Breast epithelium (tissue), 4 donors: Measurements from ENCODE around the gene SCO1. TPM values are rescaled to one million over a fixed set of nuclear protein-coding genes. Genes with fewer than 3 reads are reported as not detected.

ENCODE experiments used
- DNase-seq, 2 donors: peaks; one replicate each; pipeline ENCODE4 v3.0.0-alpha.2; 2019; ENCODE audit warnings: low spot score in 2 of 2
- H3K27ac ChIP-seq, 2 donors: fragments of 200-600 bp; sonication (generic) in 1 of 2; one replicate each; pipeline ENCODE4 v1.5.1; 2016 to 2019; ENCODE audit warnings: mild to moderate bottlenecking in 1 of 2
- H3K27me3 ChIP-seq, 2 donors: fragments of 200-600 bp; sonication (generic) in 1 of 2; one replicate each; pipeline versions ENCODE4 v1.5.1 to v1.6.0; 2017 to 2019; ENCODE audit warnings: control low read depth in 1 of 2, mild to moderate bottlenecking in 1 of 2
- H3K36me3 ChIP-seq: fragments of 200-600 bp; one replicate; pipeline ENCODE4 v1.5.1; 2019
- H3K4me1 ChIP-seq, 2 donors: fragments of 200-600 bp; sonication (generic); one replicate each; pipeline ENCODE4 v1.5.1; 2016 to 2019; ENCODE audit warnings: control low read depth in 1 of 2
- H3K4me3 ChIP-seq, 3 donors: fragments of 200-600 bp; sonication (generic); 1 replicate in 2 of 3; 2 replicates in 1 of 3; pipeline ENCODE4 v1.5.1; 2016 to 2019; ENCODE audit warnings: mild to moderate bottlenecking in 3 of 3, moderate library complexity in 2 of 3
- H3K9me3 ChIP-seq, 2 donors: fragments of 200-600 bp; sonication (generic) in 1 of 2; one replicate each; pipeline ENCODE4 v1.5.1; 2016 to 2019; ENCODE audit warnings: control low read depth in 1 of 2
- POLR2A ChIP-seq: fragments of 450-650 bp; IDR thresholded peaks from one replicate; pipeline ENCODE4 v1.6.1; 2016; ENCODE audit warnings: antibody characterized with exemption, mild to moderate bottlenecking, moderate library complexity
- POLR2AphosphoS5 ChIP-seq, 3 donors: sonication (generic); formaldehyde crosslinking; IDR thresholded peaks; one replicate each; pipeline ENCODE4 v1.6.1; 2017; ENCODE audit warnings: antibody characterized with exemption in 3 of 3
- intact Hi-C: fragments of 100-400 bp; cut with DNase I; formaldehyde crosslinking; loops from one replicate; pipeline ENCODE4 v1.15.1; 2023; ENCODE audit warnings: low total_unique reads
- total RNA-seq, 3 donors: library from RNA; depleted of rRNA; stranded (reverse); fragments of >200 nt; gene quantifications; one replicate each; pipeline ENCODE4 v1.1.0, GENCODE V29; 2016
- TF ChIP-seq, protein P1 (sequence below), 3 donors: fragments of 450-650 bp; IDR thresholded peaks; one replicate each; pipeline ENCODE4 v1.5.1; 2016 to 2017; ENCODE audit warnings: antibody characterized with exemption in 3 of 3, mild to moderate bottlenecking in 3 of 3, moderate library complexity in 3 of 3

The SCO1 gene
- total RNA-seq, 3 donors from 2014 or later = 17.6 to 22.3 (median 19.3) TPM

- TF ChIP-seq, protein P1, sequence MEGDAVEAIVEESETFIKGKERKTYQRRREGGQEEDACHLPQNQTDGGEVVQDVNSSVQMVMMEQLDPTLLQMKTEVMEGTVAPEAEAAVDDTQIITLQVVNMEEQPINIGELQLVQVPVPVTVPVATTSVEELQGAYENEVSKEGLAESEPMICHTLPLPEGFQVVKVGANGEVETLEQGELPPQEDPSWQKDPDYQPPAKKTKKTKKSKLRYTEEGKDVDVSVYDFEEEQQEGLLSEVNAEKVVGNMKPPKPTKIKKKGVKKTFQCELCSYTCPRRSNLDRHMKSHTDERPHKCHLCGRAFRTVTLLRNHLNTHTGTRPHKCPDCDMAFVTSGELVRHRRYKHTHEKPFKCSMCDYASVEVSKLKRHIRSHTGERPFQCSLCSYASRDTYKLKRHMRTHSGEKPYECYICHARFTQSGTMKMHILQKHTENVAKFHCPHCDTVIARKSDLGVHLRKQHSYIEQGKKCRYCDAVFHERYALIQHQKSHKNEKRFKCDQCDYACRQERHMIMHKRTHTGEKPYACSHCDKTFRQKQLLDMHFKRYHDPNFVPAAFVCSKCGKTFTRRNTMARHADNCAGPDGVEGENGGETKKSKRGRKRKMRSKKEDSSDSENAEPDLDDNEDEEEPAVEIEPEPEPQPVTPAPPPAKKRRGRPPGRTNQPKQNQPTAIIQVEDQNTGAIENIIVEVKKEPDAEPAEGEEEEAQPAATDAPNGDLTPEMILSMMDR (IDR thresholded peaks at IDR 0.05) = no peak
- TF ChIP-seq POLR2A = no peak
- TF ChIP-seq POLR2AphosphoS5 (IDR thresholded peaks at IDR 0.05) = no peak
Measured at GRCh38 chr17:10673312-10673711, 24.0 kb downstream of the SCO1 start.

GRCh38 chr17:10668775-10669174, 28.6 kb downstream of the SCO1 start:
- H3K27me3 ChIP-seq = no peaks in the 10 kb centered on the region
- no peak overlapping the region for H3K4me3 ChIP-seq
- no peaks in the 10 kb centered on the region for H3K4me1 ChIP-seq
- TF ChIP-seq POLR2AphosphoS5 (IDR thresholded peaks at IDR 0.05) = no peak
- no peak for TF ChIP-seq POLR2A
- TF ChIP-seq, protein P1 (IDR thresholded peaks at IDR 0.05) = no peak
- intact Hi-C loops = no loop called here
- no peak for DNase-seq
- no peaks in the 10 kb centered on the region for H3K9me3 ChIP-seq
- H3K36me3 ChIP-seq = no peaks in the 10 kb centered on the region
- H3K27ac ChIP-seq = no peak overlapping the region

More at GRCh38 chr17:10673312-10673711, 24.0 kb downstream of the SCO1 start:
- intact Hi-C loops = no loop called here
- DNase-seq = no peak
- no peaks in the 10 kb centered on the region for H3K27me3 ChIP-seq
- no peak overlapping the region for H3K4me3 ChIP-seq
- no peak overlapping the region for H3K27ac ChIP-seq
- H3K9me3 ChIP-seq = no peaks in the 10 kb centered on the region
- no peaks in the 10 kb centered on the region for H3K36me3 ChIP-seq
- no peaks in the 10 kb centered on the region for H3K4me1 ChIP-seq

- Histone ChIP-seq H3K4me1 (no peaks in the 10 kb centered on the region), H3K36me3 (no peaks in the 10 kb centered on the region), H3K9me3 (no peaks in the 10 kb centered on the region), H3K27me3 (no peaks in the 10 kb centered on the region), H3K4me3 (no peak overlapping the region), H3K27ac (no peak overlapping the region)
- intact Hi-C loops = no loop called here
- TF ChIP-seq POLR2AphosphoS5 (IDR thresholded peaks at IDR 0.05) (no peak), POLR2A (no peak)
- TF ChIP-seq, protein P1 (IDR thresholded peaks at IDR 0.05) = no peak
- no peak for DNase-seq
Measured at GRCh38 chr17:10666906-10667305, 30.4 kb downstream of the SCO1 start.

DNA sequence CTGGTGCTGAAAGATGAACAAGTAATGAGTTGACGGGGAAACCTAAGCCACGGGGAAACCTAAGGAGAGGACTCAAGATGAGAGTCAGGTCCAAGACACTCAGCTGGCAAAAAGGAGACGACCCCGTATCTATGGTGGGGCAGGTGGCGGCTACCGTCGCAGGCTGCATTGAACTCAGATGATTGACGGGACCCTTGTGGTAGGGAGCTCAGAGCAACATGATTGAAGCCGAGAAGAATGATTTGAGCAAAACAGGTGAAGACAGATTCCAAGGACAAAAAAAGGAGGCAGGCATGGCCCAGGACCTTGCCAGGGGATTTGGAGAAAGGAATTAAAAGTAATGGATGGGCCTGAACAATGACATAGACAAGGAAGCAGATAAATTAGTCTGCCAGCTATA, 32.8 kb downstream of the SCO1 start:
- Histone ChIP-seq H3K9me3 (no peaks in the 10 kb centered on the region), H3K4me1 (no peaks in the 10 kb centered on the region), H3K27me3 (no peaks in the 10 kb centered on the region), H3K36me3 (no peaks in the 10 kb centered on the region), H3K4me3 (no peak overlapping the region), H3K27ac (no peak overlapping the region)
- TF ChIP-seq, protein P1 (IDR thresholded peaks at IDR 0.05) = no peak
- no peak for TF ChIP-seq POLR2AphosphoS5 (IDR thresholded peaks at IDR 0.05)
- TF ChIP-seq POLR2A = no peak
- no peak for DNase-seq
- intact Hi-C loops = no loop called here

- intact Hi-C loops = no loop called here
- TF ChIP-seq POLR2A (no peak), POLR2AphosphoS5 (IDR thresholded peaks at IDR 0.05) (no peak)
- TF ChIP-seq, protein P1 (IDR thresholded peaks at IDR 0.05) = no peak
- no peak for DNase-seq
Measured at GRCh38 chr17:10663231-10663630, 34.1 kb downstream of the SCO1 start.

More at GRCh38 chr17:10663231-10663630, 34.1 kb downstream of the SCO1 start:
- Histone ChIP-seq H3K4me3 (no peak overlapping the region), H3K27me3 (no peaks in the 10 kb centered on the region), H3K4me1 (no peaks in the 10 kb centered on the region), H3K27ac (no peak overlapping the region), H3K9me3 (no peaks in the 10 kb centered on the region), H3K36me3 (no peaks in the 10 kb centered on the region)
